ENCODE measurements around the gene VANGL2. TPM values are rescaled to one million over a fixed set of nuclear protein-coding genes. Genes with fewer than 3 reads are reported as not detected.

The VANGL2 gene
- polyA plus RNA-seq (ENCODE audit: insufficient read length in 12 of 12) = 10 to 100 TPM in 8 of 12 donors, 1 to 10 TPM in 3, not detected in 1; 7.2 to 39.3 (median 10.8) TPM
- long read RNA-seq, donor 1, full-length matches to known transcripts = 1 of 21 reads
- long read RNA-seq, donor 1, partial matches to known transcripts = 20 of 21 reads
- long read RNA-seq, donor 1, other reads (novel, unspliced or antisense) = 0 of 21 reads
- long read RNA-seq, donor 2, full-length matches to known transcripts = 1 of 6 reads
- long read RNA-seq, donor 2, partial matches to known transcripts = 5 of 6 reads
- long read RNA-seq, donor 2, other reads (novel, unspliced or antisense) = 0 of 6 reads
- long read RNA-seq, donor 3 = 0 reads
- long read RNA-seq, donor 4 = 0 reads
- long read RNA-seq, donor 5 = 0 reads
- long read RNA-seq, donor 6 = 0 reads
- long read RNA-seq, donor 7, full-length matches to known transcripts = 1 of 1 reads
- long read RNA-seq, donor 7, partial matches to known transcripts = 0 of 1 reads
- long read RNA-seq, donor 7, other reads (novel, unspliced or antisense) = 0 of 1 reads
- long read RNA-seq, donor 8, full-length matches to known transcripts = 2 of 2 reads
- long read RNA-seq, donor 8, partial matches to known transcripts = 0 of 2 reads
- long read RNA-seq, donor 8, other reads (novel, unspliced or antisense) = 0 of 2 reads
- long read RNA-seq, donor 9, partial matches to known transcripts = 5 of 5 reads
- long read RNA-seq, donor 9, other reads (novel, unspliced or antisense) = 0 of 5 reads
- long read RNA-seq, donor 10 = 0 reads
- long read RNA-seq, donor 11, full-length matches to known transcripts = 1 of 1 reads
- long read RNA-seq, donor 11, partial matches to known transcripts = 0 of 1 reads
- long read RNA-seq, donor 11, other reads (novel, unspliced or antisense) = 0 of 1 reads

DNA sequence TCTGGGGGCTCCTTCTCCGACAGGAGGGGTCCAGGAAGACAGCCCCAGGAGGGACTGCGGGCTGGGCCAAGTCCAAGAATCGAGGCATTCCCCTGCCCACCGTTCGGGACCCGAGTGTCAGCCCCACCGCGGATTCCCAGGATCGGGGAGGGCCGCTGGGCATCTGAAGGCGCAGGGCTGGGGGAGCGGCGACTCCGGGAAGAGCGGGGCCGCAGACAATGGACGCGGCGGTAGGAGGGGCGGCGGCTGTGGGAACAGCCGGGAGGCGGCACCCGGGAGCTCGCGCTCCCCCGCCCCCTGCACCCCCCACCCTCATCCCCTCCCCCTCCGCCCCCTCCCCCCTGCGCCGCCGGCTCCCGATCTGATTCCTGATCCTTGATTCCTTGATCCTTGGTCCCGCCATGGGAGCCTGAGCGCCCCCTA is at the start of gene VANGL2:
TSS of gene VANGL2 (plus strand) at position 342 of the 423 bp plus-strand sequence. CDS start 15,274 bp downstream, outside the sequence.
- DNase-seq = peak; percentile 89

DNA sequence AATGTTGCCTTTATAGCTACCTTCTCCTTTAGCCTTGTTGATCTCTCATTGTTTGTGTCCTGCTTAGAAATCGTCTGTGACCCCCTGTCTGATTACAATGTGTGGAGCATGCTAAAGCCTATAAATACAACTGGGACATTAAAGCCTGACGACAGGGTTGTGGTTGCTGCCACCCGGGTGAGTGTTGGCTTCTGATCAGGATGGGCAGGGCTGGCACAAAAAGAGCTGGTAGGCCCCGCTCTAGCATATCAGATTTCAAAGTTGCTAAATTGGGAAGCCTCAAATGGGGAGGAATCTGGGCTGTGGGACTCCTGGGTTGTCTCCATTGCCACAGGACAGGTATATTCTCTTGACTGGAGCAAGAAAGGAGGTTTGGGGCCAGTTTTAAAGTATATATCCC is 48.7 kb upstream of the VANGL2 start:
- no peak for DNase-seq

DNA sequence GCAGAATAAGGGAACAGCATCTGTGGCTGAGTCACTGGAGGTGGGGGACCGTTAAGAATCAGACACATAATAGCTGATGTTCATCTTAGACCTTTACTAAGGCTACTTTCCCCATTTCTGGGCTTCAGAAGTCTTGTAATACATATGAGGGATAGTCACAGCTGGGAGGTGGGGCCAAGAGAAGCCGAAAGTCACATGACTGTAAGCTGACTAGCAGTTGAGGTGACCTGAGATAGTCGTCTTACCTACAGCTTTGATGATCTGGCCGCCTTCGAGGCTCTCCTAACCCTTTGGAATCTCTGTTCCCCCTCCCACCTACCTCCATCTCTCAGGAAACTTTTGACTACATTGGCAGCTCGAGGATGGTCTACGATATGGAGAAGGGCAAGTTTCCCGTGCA is 47.8 kb upstream of the VANGL2 start:
- no peak for DNase-seq

DNA sequence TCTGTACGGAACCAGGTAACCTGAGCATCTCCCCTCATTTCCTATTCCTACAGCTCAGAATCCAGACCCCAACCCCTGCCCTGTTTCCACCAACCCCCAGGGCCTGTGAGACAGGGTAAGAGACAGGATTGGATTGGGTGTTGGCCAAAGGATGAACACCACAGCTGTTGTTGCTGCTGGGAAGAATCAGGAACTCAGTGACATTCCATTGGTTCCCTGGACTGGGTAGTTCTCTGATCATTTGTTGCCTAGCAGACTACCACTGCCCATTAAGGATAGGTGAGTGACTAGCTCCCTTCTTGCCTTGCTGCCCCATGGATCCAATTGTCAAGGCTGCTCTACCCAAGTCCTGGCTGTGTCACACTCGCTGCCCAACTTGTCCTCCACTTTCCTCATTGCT is 47.1 kb upstream of the VANGL2 start:
- no peak for DNase-seq

DNA sequence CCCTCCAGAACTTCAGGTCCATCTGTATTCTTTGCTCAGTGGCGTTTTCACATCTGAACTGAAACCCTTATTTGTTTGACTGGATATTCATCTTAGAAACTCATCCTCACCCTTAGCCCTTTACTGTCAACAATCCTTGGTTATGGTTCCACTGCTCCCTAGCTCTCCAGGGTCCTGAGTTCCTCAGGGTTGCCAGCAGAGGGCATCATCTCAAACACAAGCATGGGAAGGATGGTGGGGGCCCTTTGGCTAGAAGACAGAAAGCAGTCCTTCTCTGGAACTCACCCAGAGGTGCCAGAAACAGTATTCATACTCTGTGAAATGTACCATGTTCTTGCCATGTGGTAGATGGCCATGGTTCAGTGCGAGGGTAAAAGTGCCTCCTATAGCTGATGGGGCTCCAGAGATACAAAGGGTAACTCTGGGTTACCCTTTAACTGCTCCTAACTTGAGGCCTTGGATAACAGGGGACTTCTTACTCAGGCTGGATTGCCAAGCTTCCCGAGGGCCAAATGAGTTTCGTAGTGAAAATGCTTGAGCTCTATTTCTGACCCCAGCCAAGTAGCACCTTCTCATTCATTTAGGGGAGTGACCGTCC is 45.9 kb upstream of the VANGL2 start:
- no peak for DNase-seq

DNA sequence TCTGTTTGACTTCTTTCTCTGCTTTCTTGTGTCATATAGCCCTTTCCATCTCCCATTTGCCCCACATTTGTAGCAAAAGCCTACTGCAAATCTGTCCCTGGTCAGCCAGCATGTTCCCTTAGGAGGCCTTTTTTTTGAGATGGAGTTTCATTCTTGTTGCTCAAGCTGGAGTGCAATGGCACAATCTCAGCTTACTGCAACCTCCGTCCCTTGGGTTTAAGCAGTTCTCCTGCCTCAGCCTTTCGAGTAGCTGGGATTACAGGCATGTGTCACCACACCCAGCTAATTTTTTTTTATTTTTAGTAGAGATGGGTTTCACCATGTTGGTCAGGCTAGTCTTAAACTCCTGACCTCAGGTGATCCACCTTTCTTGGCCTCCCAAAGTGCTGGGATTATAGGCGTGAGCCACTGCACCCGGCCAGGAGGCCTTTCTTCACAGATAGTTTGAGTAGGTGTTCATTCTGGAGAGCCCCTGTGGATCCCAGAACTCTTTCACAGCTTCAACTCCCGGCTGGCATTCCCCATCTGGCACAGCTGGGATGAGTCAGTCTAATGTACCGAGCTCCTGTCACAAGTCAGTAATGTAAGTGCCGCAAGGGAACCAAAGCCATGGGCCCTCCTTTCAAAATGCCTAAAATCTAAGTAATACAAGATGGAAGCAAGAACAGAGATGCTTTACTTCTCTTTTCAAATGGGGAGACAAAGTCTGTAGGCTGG is 42.9 kb upstream of the VANGL2 start:
- DNase-seq = no peak

DNA sequence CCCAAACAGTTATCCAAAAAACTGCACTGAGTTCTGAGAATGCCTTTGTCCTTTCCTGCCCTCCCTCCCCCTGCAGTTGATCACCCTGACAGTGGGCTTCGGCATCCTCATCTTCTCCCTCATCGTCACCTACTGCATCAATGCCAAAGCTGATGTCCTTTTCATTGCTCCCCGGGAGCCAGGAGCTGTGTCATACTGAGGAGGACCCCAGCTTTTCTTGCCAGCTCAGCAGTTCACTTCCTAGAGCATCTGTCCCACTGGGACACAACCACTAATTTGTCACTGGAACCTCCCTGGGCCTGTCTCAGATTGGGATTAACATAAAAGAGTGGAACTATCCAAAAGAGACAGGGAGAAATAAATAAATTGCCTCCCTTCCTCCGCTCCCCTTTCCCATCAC is 42.3 kb upstream of the VANGL2 start:
- no peak for DNase-seq

DNA sequence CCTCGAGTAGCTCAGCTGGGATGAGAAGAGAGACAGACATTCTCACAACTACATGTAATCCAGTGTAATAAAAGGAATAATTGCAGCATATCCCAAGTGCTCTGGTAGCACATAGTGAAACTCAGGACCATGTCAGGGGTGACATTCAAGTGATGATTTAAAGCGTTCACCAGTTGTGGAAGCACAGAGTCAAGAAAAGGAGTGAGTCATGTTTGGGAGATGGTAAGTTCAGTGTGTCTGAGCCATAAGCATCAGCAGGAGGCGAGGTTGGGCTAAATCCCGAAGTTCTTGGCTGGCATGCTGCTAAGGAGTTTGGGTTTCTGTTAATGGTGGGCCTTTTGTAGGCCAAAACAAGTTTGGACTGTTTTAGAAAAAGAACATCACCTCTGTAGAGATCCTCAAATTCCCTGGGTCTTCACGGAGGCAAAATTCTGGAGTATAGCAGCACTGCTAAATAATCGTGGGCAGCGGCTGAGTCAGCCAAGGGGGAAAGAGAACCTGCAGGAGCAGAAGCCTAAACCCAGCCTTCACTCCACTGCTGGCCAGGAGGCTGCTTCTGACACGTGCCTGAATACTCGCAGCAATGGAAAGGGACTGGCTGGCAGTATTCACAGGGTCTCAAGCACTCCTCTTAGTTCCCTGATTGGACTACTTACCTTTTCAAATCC is 40.7 kb upstream of the VANGL2 start:
- DNase-seq = no peak

DNA sequence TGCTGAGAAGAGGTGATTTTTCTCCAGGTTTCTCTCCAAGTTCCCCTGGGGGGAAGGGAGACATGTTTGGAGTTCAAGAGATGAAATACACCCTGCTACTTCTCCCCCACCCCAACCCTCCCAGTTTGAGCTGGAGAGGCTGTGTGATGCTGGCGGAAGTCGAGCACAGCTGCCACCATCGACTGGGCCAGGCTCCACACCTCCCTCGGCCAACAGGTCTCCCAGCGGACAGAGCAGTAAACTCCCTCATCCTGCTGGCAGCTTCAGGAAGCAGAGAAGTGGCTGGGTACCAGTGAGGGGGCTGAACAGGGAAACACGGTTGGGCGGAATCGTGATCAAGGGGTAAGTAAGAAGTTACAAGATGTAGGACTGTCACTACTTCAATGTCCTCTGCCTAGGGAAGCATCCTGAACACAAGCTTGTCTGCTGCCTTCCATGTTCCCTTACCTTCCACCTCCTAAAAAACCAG is 40.1 kb upstream of the VANGL2 start:
- no peak for DNase-seq

DNA sequence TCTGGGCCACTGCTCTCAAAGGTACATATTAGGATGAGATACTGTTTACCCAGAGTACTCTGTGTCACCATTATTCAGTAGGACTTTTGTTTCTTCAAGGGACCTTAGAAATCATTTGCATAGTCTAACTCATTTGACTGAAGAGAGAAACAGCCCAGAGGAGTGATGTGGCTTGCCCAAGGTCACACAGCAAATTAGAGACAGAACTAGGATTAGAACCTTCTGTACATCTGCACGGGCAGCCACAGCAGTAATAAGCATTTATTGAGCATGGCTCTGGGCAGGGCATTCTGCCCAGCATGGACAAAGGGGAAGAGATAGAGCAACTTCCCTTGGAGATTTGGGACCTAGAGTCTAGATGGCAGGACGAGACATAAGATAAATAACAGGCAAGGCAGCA is 39.2 kb upstream of the VANGL2 start:
- DNase-seq = no peak

DNA sequence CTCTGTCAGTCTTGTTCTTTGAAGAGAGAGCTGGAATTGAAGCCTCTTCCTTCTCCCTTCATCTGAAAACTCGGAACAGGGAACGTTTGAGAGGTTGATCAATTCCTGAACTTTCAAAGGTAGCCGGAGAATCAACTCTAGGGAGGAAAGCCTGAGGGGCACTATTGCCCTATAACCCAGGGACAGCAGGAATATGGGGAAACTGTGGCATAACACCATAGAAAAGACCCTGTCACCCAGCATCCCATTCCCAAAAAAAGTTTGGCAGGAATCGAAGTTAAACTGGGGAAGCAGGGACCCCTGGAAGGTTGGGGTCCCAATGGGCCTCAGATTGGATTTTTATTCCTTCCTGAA is 38.6 kb upstream of the VANGL2 start:
- DNase-seq = no peak

DNA sequence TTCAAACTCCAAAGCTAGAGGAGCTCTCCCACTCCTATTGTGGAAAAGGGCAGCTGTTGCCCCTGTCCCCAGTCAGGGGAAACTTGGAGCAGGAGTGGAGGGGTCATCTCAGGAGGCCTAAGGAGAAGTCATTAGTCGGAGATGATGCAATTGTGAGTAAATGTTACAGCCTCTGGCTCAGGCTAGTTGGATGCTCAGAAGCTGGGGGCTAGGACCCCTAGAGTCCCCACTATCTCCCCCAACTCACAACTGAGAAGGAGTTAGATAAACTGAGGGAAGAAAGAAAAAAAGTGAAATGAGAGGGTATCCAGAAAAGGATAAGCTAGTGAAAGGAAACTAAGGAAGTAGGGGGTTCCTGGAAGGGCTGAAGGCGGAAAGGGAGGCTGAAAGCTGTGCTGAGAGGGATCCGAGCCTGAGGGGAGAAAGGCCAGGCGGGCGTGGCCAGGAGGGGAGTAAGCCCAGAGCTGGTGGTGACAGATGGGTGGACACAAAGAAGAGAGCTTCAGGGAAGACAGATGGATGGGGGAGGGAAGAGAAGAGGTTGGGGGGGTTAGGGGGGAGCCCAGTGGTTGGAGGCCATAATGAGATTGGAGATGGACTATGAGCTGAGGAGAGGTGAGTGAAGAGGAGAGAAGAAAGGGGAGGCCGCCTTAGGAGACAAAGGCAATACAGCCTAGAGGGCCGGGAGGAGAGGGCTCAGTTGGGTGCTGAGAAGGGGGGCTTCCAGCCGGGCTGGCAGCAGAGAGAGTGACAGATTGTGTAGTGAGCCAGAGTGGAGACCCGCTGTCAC is 38.0 kb upstream of the VANGL2 start:
- DNase-seq = no peak

DNA sequence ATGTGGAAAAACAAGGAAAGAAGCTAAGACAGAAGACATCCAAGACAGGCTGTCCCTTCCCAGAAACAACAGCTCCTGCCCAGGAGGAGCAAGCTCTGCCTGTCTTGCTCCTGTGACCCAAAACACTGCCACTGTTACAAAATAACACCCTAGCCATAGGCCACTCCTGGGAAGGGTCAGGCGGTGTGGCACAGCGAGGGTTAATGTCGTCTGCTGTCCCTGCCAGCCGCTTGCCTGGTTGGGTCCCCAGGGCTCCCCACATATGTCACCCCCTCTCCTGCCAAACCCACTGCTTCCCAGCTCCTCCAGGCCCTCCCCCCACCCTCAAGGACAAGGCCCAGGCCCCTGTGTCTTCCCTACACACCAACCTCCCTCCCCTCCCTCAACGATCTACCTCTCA is 37.4 kb upstream of the VANGL2 start:
- no peak for DNase-seq

DNA sequence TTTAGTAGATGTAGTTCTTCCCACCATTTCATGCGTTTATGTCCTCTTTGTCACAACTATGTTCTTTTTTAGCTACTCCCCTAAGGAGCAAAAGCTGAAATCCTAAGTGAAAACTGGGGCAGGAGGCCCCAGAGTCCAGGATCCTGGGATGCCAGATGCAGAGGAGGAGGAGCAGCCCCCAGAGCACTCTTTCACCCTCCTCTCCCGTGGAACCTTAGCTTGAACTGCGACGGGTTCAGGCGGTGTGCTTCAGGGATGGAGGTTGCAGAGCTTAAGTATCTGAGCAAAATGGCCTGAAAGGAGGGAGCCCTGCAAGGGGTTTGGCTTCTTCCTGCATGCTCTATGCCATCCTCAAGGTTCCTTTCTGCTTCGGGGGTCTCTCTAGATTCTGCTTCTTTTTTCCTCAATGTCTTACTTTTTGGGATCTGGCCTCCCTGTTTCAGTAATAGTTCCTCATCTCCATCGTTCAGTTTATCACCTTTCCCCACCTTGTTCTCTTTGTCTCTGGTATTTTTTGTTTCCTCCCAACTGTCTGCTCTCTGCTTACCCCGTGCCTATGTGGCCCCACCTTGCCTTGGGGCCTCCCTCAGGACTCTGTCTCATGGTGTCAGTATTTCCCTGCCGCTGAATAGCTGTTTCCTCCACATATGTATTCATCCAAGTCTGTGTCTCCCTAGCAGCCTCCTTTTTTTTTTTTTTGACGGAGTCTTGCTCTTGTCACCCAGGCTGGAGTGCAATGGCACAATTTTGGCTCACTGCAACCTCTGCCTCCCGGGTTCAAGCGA is 36.2 kb upstream of the VANGL2 start:
- DNase-seq = no peak

DNA sequence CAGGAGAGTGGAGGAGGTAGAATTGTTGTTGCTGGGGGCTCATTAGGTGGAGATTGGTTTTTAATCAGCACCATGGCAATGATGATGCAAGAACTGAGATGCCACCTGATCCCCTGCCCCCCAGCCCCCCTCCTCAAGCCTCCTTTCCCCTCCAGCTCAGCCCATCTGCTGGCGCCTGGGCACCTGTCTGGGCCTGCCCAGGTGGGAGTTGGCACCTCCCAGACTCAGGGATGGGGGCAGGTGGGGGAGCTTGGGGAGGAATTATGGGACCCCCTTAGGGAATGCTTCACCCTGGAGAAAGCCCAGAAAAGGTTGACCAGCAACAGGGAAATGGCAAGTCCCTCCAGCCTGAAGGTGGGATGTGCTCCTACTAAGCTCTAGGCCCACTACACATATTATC is 35.0 kb upstream of the VANGL2 start:
- no peak for DNase-seq

DNA sequence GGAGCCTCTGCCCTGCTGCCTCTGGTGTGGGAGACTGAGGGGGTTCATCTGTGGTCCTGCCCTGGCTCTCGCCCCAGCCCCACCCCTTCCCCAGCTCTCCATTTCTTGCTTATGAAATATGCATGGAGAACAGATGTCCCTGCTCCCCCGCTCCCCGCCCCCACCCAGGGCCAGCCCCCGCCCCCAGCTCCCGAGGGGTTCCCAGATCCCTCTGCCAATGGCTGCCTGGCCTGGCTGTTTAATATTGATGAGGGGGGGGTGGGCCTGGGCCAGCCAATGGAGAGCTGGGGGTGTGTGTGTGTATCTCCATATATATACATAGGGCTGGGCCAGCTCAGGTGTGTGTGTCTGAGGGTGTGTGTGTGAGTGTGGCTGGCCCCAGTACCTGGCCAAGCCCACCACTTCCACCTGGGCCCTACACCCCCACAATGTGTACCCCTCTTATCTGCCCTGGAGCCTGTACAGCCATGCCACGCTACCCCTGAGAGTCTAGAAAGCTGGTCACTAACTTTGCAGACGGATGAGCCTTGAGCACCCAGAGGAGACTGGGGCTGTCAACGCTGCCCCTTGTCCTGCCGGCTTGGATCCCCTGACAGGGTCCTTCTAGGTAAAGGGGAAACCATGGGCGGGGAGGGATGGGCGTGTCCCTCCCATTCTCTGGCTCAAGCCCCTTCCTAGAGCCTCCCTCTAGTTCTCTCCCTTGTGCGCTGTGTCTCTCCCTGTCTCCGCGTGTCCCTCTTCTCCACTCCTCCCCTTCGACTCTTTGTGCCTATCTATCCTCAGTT is 33.4 kb upstream of the VANGL2 start, which contains the start of gene NHLH1:
TSS of gene NHLH1 (plus strand) at position 341 of the 785 bp plus-strand sequence. CDS start 3,661 bp downstream, outside the sequence.
- no peak for DNase-seq

DNA sequence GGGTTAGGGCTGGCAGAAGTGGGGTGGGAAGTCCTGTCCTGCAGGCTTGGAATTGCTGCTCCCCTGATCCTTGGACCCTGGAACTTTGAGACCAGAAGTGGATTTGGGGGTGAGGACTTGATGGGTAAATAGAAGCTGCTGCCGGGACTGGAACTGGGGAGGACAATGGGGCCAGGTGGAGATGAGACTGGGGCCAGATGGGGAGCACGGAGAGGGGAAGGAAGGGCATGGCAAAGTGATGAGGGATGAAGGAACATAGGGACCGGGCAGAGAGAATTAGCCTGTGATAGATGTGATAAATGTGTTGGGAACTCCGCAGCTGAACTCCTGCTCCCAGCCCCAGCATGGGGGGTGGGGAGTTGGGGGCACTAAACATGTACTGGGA is 32.9 kb upstream of the VANGL2 start:
- no peak for DNase-seq
